ENCODE measurements around the gene PGAM1.

- no peak for TF ChIP-seq GATA3 (IDR thresholded peaks at IDR 0.05; ENCODE audit: low read depth, low read length)
- no peak for TF ChIP-seq GATA2 (IDR thresholded peaks at IDR 0.05; ENCODE audit: low read depth, low read length)
Observed at GRCh38 chr10:97475936-97476594, 50.1 kb downstream of the PGAM1 start.

All from SH-SY5Y (cell line).